Heart right ventricle (tissue), 16 donors: ENCODE measurements around the gene BCOR. TPM values are rescaled to one million over a fixed set of nuclear protein-coding genes. Genes with fewer than 3 reads are reported as not detected.

Experiments
- ATAC-seq, 8 donors: fragments of 200-7000 bp; cut with Tn5 transposase; one replicate each; pipeline ENCODE4 v1.9.1; 2020; ENCODE audit warnings: mild to moderate bottlenecking in 8 of 8, moderate library complexity in 8 of 8, moderate number of reproducible peaks in 1 of 8
- DNase-seq, 2 donors: peaks; one replicate each; pipeline ENCODE4 v3.0.0-alpha.2; 2020
- H3K27ac ChIP-seq, 10 donors: fragments of 200-600 bp; sonication (generic) in 2 of 10; one replicate each; pipeline versions ENCODE4 v1.5.0 to v1.8.0; 2020 to 2022; ENCODE audit warnings: mild to moderate bottlenecking in 3 of 10
- H3K27me3 ChIP-seq, 7 donors: fragments of 200-600 bp; one replicate each; pipeline ENCODE4 v1.8.0; 2021 to 2022; ENCODE audit warnings: mild to moderate bottlenecking in 2 of 7
- H3K36me3 ChIP-seq, 9 donors: fragments of 200-600 bp; sonication (generic) in 1 of 9; one replicate each; pipeline versions ENCODE4 v1.5.0 to v1.8.0; 2020 to 2022; ENCODE audit warnings: mild to moderate bottlenecking in 2 of 9
- H3K4me1 ChIP-seq, 9 donors: fragments of 200-600 bp; sonication (generic) in 1 of 9; one replicate each; pipeline versions ENCODE4 v1.5.0 to v1.8.0; 2020 to 2022; ENCODE audit warnings: mild to moderate bottlenecking in 4 of 9
- H3K4me3 ChIP-seq, 10 donors: fragments of 200-600 bp; sonication (generic) in 2 of 10; one replicate each; pipeline versions ENCODE4 v1.5.0 to v1.8.0; 2020 to 2022; ENCODE audit warnings: mild to moderate bottlenecking in 7 of 10, moderate library complexity in 2 of 10
- H3K9me3 ChIP-seq, 11 donors: fragments of 200-600 bp in 10 of 11; sonication (generic) in 2 of 11; one replicate each; pipeline versions ENCODE4 v1.5.0 to v1.8.0; 2013 to 2022; ENCODE audit warnings: mild to moderate bottlenecking in 2 of 11, control low read depth in 1 of 11, moderate library complexity in 1 of 11
- CTCF ChIP-seq, 9 donors: fragments of 200-600 bp; sonication (generic) in 2 of 9; IDR thresholded peaks; one replicate each; pipeline versions ENCODE4 v1.5.0 to v1.8.0; 2021 to 2022; ENCODE audit warnings: antibody characterized with exemption in 9 of 9, mild to moderate bottlenecking in 5 of 9, moderate library complexity in 1 of 9
- WGBS, 2 donors: extraction: QIAGEN DNeasy Blood & Tissue Kit; methylation state at CpG; one replicate each; pipeline ENCODE4 v1.1.7; 2013; ENCODE audit warnings: inconsistent platforms in 1 of 2; 5-methylcytosine and 5-hydroxymethylcytosine counted together
- intact Hi-C, 10 donors: fragments of 100-400 bp; cut with DNase I; formaldehyde crosslinking; loops; one replicate each; pipeline versions ENCODE4 v1.11.1 to v1.14.2; 2022
- polyA plus RNA-seq, 2 donors: library from polyadenylated mRNA; stranded (reverse); fragments of 200-250 nt; gene quantifications; one replicate each; pipeline ENCODE4 v1.2.3, GENCODE V29; 2013
- total RNA-seq, 10 donors: library from RNA; stranded (reverse); fragmentation: NEBNext Ultra II Directional in 3 of 10; extraction: Animal tissue kit (Norgen Biotek cat#: 25700) in 3 of 10; gene quantifications; one replicate each; pipeline versions ENCODE4 v1.2.1 to v1.2.4, GENCODE V29; 2021 to 2023
- donor health status: Arrhythmogenic right ventricular cardiomyopathy.
- donor health status: ischemic (EF 13 %, LVEDD 7.1; RV severe dilation, severe dysfunction).
- donor health status: healthy with polysubstance abuse.
- donor health status: DM: no; HTN: yes; CAD: no.
- donor health status: DM: no; HTN: no; CAD: no.
- donor health status: ischemic (EF 25% LVEDD 6.9; RV normal size, moderate dysfunction).
- donor health status: ischemic (EF 25% LVEDD 5.7; RV mildly dilated, moderate dysfunction).
- donor health status: healthy.
- donor health status: DM: yes; HTN: yes; CAD: no.
- donor health status: Ischemic cardiomyopathy.
- donor health status: ischemic (EF 35%, LVEDD 5.7; RV mildly dilated, moderate dysfunction).
- donor health status: nonischemic (EF 11% LVEDD 7.7; RV severe dilation, severe dysfunction).
- donor health status: DM: yes; HTN: yes; CAD: no.
- donor health status: PGD.
- donor health status: ischemic (EF 29% LVEDD 5.4; RV normal size, mild dysfunction).
- donor health status: nonischemic (EF 23%, LVEDD 6.1; RV moderate dilation, normal function).

Gene BCOR
- total and polyA plus RNA-seq, 12 donors: 9.1 to 27.2 (median 19.2) TPM

DNA sequence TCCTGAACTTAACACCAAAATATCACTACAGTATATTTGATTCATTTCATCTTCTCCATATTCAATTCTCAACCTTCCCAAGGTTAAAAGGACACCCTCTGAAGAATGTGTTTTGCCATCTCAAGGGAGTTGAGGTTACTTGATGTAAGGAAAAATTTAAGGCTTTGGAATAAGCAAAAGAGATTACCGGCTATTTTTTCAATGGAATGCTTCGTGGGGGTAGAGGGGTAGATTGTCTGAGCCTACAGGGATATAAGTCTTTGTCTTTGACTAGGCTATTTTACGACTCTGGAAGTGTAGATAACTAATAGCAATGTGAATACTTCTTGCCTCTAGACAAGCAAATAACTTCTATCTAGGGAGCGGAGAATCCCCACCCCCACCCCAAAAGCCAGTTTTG, 78.2 kb downstream of the BCOR start:
- H3K27ac ChIP-seq: no peak overlapping the region
- DNase-seq: no peak
- intact Hi-C loops: loop anchor here in 6 of 10 donors (10.0 kb wide), 8 partner anchors 75 to 245 kb away; partner anchors contain the start of gene BCOR (in 1 of the 6)
- H3K4me1 ChIP-seq: peaks cover 0 to 8% (median 0%) of the 10 kb centered on the region in 9 donors
- H3K36me3 ChIP-seq: no peaks in the 10 kb centered on the region
- no peak for ATAC-seq
- H3K9me3 ChIP-seq: peaks cover 0 to 26% (median 0%) of the 10 kb centered on the region in 11 donors
- TF ChIP-seq CTCF (IDR thresholded peaks at IDR 0.05): no peak
- peaks cover 0 to 22% (median 0%) of the 10 kb centered on the region in 7 donors for H3K27me3 ChIP-seq
- 79 to 81% methylated on average over 4 of the region's 4 CpGs for WGBS, 2 donors
- H3K4me3 ChIP-seq: no peak overlapping the region

GRCh38 chrX:40018041-40018440, 79.7 kb downstream of the BCOR start:
- no peak overlapping the region for H3K27ac ChIP-seq
- H3K4me1 ChIP-seq: peaks cover 0 to 18% (median 2%) of the 10 kb centered on the region in 9 donors
- H3K27me3 ChIP-seq: peaks cover 0 to 35% (median 0%) of the 10 kb centered on the region in 7 donors
- 65 to 75% methylated on average over 5 of the region's 5 CpGs for WGBS, 2 donors
- no peaks in the 10 kb centered on the region for H3K36me3 ChIP-seq
- no peak overlapping the region for H3K4me3 ChIP-seq
- intact Hi-C loops: loop anchor here in 6 of 10 donors (10.0 kb wide), 8 partner anchors 77 to 247 kb away; partner anchors contain the start of gene BCOR (in 1 of the 6)
- ATAC-seq (no peak), DNase-seq (no peak)
- no peak for TF ChIP-seq CTCF (IDR thresholded peaks at IDR 0.05)
- peaks cover 0 to 26% (median 0%) of the 10 kb centered on the region in 11 donors for H3K9me3 ChIP-seq

- intact Hi-C loops: loop anchor here in 6 of 10 donors (10.0 kb wide), 8 partner anchors 78 to 248 kb away; partner anchors contain the start of gene BCOR (in 1 of the 6)
- Histone ChIP-seq H3K27me3 (peaks cover 0 to 48% (median 0%) of the 10 kb centered on the region in 7 donors), H3K27ac (no peak overlapping the region), H3K9me3 (peaks cover 0 to 19% (median 0%) of the 10 kb centered on the region in 11 donors), H3K36me3 (no peaks in the 10 kb centered on the region), H3K4me1 (peaks cover 0 to 26% (median 15%) of the 10 kb centered on the region in 9 donors), H3K4me3 (no peak overlapping the region)
- no peak for ATAC-seq
- DNase-seq: no peak
- 89 to 100% methylated on average over 2 of the region's 2 CpGs for WGBS, 2 donors
- TF ChIP-seq CTCF (IDR thresholded peaks at IDR 0.05): no peak
These were observed 81.0 kb downstream of the BCOR start for GRCh38 chrX:40016749-40017148.

- WGBS, 2 donors: 83 to 84% methylated on average over 4 of the region's 4 CpGs
- H3K36me3 ChIP-seq: no peaks in the 10 kb centered on the region
- H3K4me3 ChIP-seq: no peak overlapping the region
- peak in 1 of 9 donors; percentile 10 for TF ChIP-seq CTCF (IDR thresholded peaks at IDR 0.05)
- H3K27me3 ChIP-seq: peaks cover 0 to 59% (median 0%) of the 10 kb centered on the region in 7 donors
- peaks cover 0 to 18% (median 0%) of the 10 kb centered on the region in 11 donors for H3K9me3 ChIP-seq
- ATAC-seq: no peak
- DNase-seq: no peak
- intact Hi-C loops: loop anchor here in 6 of 10 donors (10.0 kb wide), 8 partner anchors 79 to 249 kb away; partner anchors contain the start of gene BCOR (in 1 of the 6)
- peaks cover 0 to 37% (median 18%) of the 10 kb centered on the region in 9 donors for H3K4me1 ChIP-seq
- H3K27ac ChIP-seq: peak overlapping the region in 2 of 10 donors; percentile 91 to 96
These were observed 82.1 kb downstream of the BCOR start for GRCh38 chrX:40015693-40016092.
